Activated CD4-positive, alpha-beta memory T cell treated with anti-CD3 and anti-CD28 coated beads for 36 hours (primary cell): ENCODE measurements around the gene AMH. TPM values are rescaled to one million over a fixed set of nuclear protein-coding genes. Genes with fewer than 3 reads are reported as not detected.

ENCODE experiments used
- CTCF ChIA-PET: fragments of 350-600 bp; sonication (Branson Sonifier 250); formaldehyde crosslinking; loops from one replicate; lab custom pipeline; 2021; ENCODE audit warnings: antibody characterized with exemption, inconsistent platforms; lab: Charles Lee
- POLR2A ChIA-PET: fragments of 350-600 bp; sonication (Branson Sonifier 250); formaldehyde crosslinking; loops from one replicate; lab custom pipeline; 2021; ENCODE audit warnings: antibody characterized with exemption; lab: Charles Lee
- DNase-seq: peaks from one replicate; pipeline ENCODE4 v3.0.0-alpha.2; 2020
- H3K27ac Mint-ChIP-seq: one replicate; pipeline ENCODE4 v1.8.0; 2021; ENCODE audit warnings: mixed read lengths
- H3K27me3 Mint-ChIP-seq: one replicate; pipeline ENCODE4 v1.8.0; 2021; ENCODE audit warnings: mixed read lengths
- H3K36me3 Mint-ChIP-seq: one replicate; pipeline ENCODE4 v1.8.0; 2021; ENCODE audit warnings: mixed read lengths
- H3K4me1 Mint-ChIP-seq: one replicate; pipeline ENCODE4 v1.8.0; 2021; ENCODE audit warnings: low read depth, mixed read lengths
- H3K4me3 Mint-ChIP-seq: one replicate; pipeline ENCODE4 v1.8.0; 2021; ENCODE audit warnings: mild to moderate bottlenecking, mixed read lengths
- H3K9me3 Mint-ChIP-seq: one replicate; pipeline ENCODE4 v1.8.0; 2021; ENCODE audit warnings: mixed read lengths
- intact Hi-C: fragments of 100-400 bp; cut with micrococcal nuclease; formaldehyde crosslinking; loops from one replicate; pipeline ENCODE4 v1.15.1; 2023
- total RNA-seq, 2 experiments: library from RNA; stranded (reverse); gene quantifications; one replicate each; pipeline ENCODE4 v1.2.3, GENCODE V29; 2021

The AMH gene
- total RNA-seq, 2 experiments from 2014 or later, result 2.8 to 3.4 TPM

- intact Hi-C loops, result loop anchor here (1.0 to 2.0 kb wide), 2 partner anchors 14 to 33 kb away; partner anchors contain the start of genes PLEKHJ1 and SF3A2
- ChIA-PET POLR2A (no interaction called here), CTCF (no interaction called here)
- no peaks in the 10 kb centered on the region for H3K27me3 Mint-ChIP-seq
- peaks cover 28% of the 10 kb centered on the region for H3K4me1 Mint-ChIP-seq
- H3K27ac Mint-ChIP-seq, result peak overlapping the region; percentile 77
- no peak for DNase-seq
- H3K36me3 Mint-ChIP-seq, result peaks cover 31% of the 10 kb centered on the region
- H3K9me3 Mint-ChIP-seq, result no peaks in the 10 kb centered on the region
- H3K4me3 Mint-ChIP-seq, result peak overlapping the region; percentile 89
Measured at GRCh38 chr19:2268861-2269243, 19.7 kb downstream of the AMH start.

GRCh38 chr19:2269244-2270156 is 20.4 kb downstream of the AMH start:
- Mint-ChIP-seq H3K9me3 (no peaks in the 10 kb centered on the region), H3K36me3 (peaks cover 37% of the 10 kb centered on the region), H3K27ac (peak overlapping the region; percentile 88), H3K4me1 (peaks cover 35% of the 10 kb centered on the region), H3K27me3 (no peaks in the 10 kb centered on the region), H3K4me3 (peak overlapping the region; percentile 89)
- ChIA-PET POLR2A (interaction anchor here (0.7 to 2.5 kb wide), 10 partner anchors 8 to 207 kb away, joined by 4 to 11 read pairs (median 5); partner anchors contain the start of genes LSM7 and SPPL2B), CTCF (interaction anchor here (1.0 kb wide), 1 partner anchor 8 kb away, joined by 3 read pairs; no protein-coding TSS in a partner anchor)
- intact Hi-C loops, result loop anchor here (1.0 to 10.0 kb wide), 4 partner anchors 15 to 235 kb away; partner anchors contain the start of genes PLEKHJ1 and SF3A2
- DNase-seq, result peak; percentile 99

- peak overlapping the region; percentile 88 for H3K27ac Mint-ChIP-seq
Measured at GRCh38 chr19:2270157-2270422, 21.0 kb downstream of the AMH start.

GRCh38 chr19:2270423-2271233 is 21.5 kb downstream of the AMH start:
- peak; percentile 86 for DNase-seq
- POLR2A ChIA-PET, result interaction anchor here (0.7 to 2.5 kb wide), 14 partner anchors 9 to 208 kb away, joined by 3 to 11 read pairs (median 5); partner anchors contain the start of genes DOT1L, LSM7, PLEKHJ1 and SPPL2B
- intact Hi-C loops, result loop anchor here (5.0 to 10.0 kb wide), 2 partner anchors 122 to 236 kb away; no protein-coding TSS in a partner anchor
- Mint-ChIP-seq H3K27me3 (no peaks in the 10 kb centered on the region), H3K9me3 (no peaks in the 10 kb centered on the region), H3K4me3 (peak overlapping the region; percentile 89), H3K4me1 (peaks cover 39% of the 10 kb centered on the region), H3K36me3 (peaks cover 37% of the 10 kb centered on the region), H3K27ac (peak overlapping the region; percentile 88)
- CTCF ChIA-PET, result interaction anchor here (0.7 to 4.6 kb wide), 6 partner anchors 8 to 185 kb away, joined by 3 to 33 read pairs (median 3); no protein-coding TSS in a partner anchor

More at GRCh38 chr19:2270157-2270422, 21.0 kb downstream of the AMH start:
- peaks cover 37% of the 10 kb centered on the region for H3K36me3 Mint-ChIP-seq
- no peaks in the 10 kb centered on the region for H3K27me3 Mint-ChIP-seq
- H3K4me3 Mint-ChIP-seq, result peak overlapping the region; percentile 89
- peak; percentile 48 for DNase-seq
- ChIA-PET CTCF (interaction anchor here (0.7 to 1.8 kb wide), 3 partner anchors 8 to 184 kb away, joined by 3 to 6 read pairs (median 3); no protein-coding TSS in a partner anchor), POLR2A (interaction anchor here (0.7 to 2.5 kb wide), 10 partner anchors 9 to 206 kb away, joined by 3 to 11 read pairs (median 5); partner anchors contain the start of genes LSM7 and SPPL2B)
- H3K9me3 Mint-ChIP-seq, result no peaks in the 10 kb centered on the region
- H3K4me1 Mint-ChIP-seq, result peaks cover 38% of the 10 kb centered on the region
- intact Hi-C loops, result loop anchor here (5.0 to 10.0 kb wide), 2 partner anchors 122 to 235 kb away; no protein-coding TSS in a partner anchor

GRCh38 chr19:2271234-2272103 is 22.3 kb downstream of the AMH start:
- peaks cover 37% of the 10 kb centered on the region for H3K36me3 Mint-ChIP-seq
- H3K27me3 Mint-ChIP-seq, result no peaks in the 10 kb centered on the region
- intact Hi-C loops, result loop anchor here (2.0 to 10.0 kb wide), 3 partner anchors 121 to 237 kb away; partner anchors contain the start of gene AP3D1
- ChIA-PET CTCF (interaction anchor here (0.9 to 4.6 kb wide), 5 partner anchors 9 to 116 kb away, joined by 3 to 33 read pairs (median 6); no protein-coding TSS in a partner anchor), POLR2A (interaction anchor here (0.7 to 2.5 kb wide), 9 partner anchors 10 to 207 kb away, joined by 3 to 11 read pairs (median 5); partner anchors contain the start of genes DOT1L, GADD45B and PLEKHJ1)
- peak; percentile 34 for DNase-seq
- H3K27ac Mint-ChIP-seq, result peak overlapping the region; percentile 90
- peak overlapping the region; percentile 89 for H3K4me3 Mint-ChIP-seq
- no peaks in the 10 kb centered on the region for H3K9me3 Mint-ChIP-seq
- peaks cover 35% of the 10 kb centered on the region for H3K4me1 Mint-ChIP-seq

- Mint-ChIP-seq H3K4me1 (peaks cover 28% of the 10 kb centered on the region), H3K36me3 (peaks cover 37% of the 10 kb centered on the region), H3K27me3 (no peaks in the 10 kb centered on the region), H3K9me3 (no peaks in the 10 kb centered on the region), H3K4me3 (peak overlapping the region; percentile 70), H3K27ac (peak overlapping the region; percentile 63)
- POLR2A ChIA-PET, result interaction anchor here (0.8 to 1.7 kb wide), 6 partner anchors 22 to 96 kb away, joined by 3 to 6 read pairs (median 3); no protein-coding TSS in a partner anchor
- CTCF ChIA-PET, result interaction anchor here (0.8 to 4.6 kb wide), 13 partner anchors 12 to 127 kb away, joined by 3 to 33 read pairs (median 6); partner anchors contain the start of gene PLEKHJ1
- intact Hi-C loops, result loop anchor here (1.0 to 10.0 kb wide), 4 partner anchors 37 to 239 kb away; partner anchors contain the start of genes AP3D1, PLEKHJ1 and SF3A2
- DNase-seq, result peak; percentile 90
Measured at GRCh38 chr19:2273356-2274184, 24.4 kb downstream of the AMH start.

- intact Hi-C loops, result loop anchor here (5.0 to 10.0 kb wide), 2 partner anchors 118 to 239 kb away; no protein-coding TSS in a partner anchor
- no peak for DNase-seq
- ChIA-PET CTCF (interaction anchor here (0.8 to 4.6 kb wide), 13 partner anchors 12 to 206 kb away, joined by 3 to 33 read pairs (median 6); partner anchors contain the start of gene PLEKHJ1), POLR2A (interaction anchor here (0.8 to 1.4 kb wide), 4 partner anchors 37 to 95 kb away, joined by 3 read pairs; no protein-coding TSS in a partner anchor)
- peak overlapping the region; percentile 70 for H3K4me3 Mint-ChIP-seq
- H3K27me3 Mint-ChIP-seq, result no peaks in the 10 kb centered on the region
- H3K36me3 Mint-ChIP-seq, result peaks cover 36% of the 10 kb centered on the region
- H3K4me1 Mint-ChIP-seq, result peaks cover 25% of the 10 kb centered on the region
- peak overlapping the region; percentile 63 for H3K27ac Mint-ChIP-seq
- H3K9me3 Mint-ChIP-seq, result no peaks in the 10 kb centered on the region
Measured at GRCh38 chr19:2274185-2274711, 25.1 kb downstream of the AMH start.

GRCh38 chr19:2274931-2275535 is 25.9 kb downstream of the AMH start:
- Mint-ChIP-seq H3K27me3 (no peaks in the 10 kb centered on the region), H3K9me3 (no peaks in the 10 kb centered on the region), H3K4me3 (no peak overlapping the region), H3K27ac (peak overlapping the region; percentile 28), H3K4me1 (peaks cover 25% of the 10 kb centered on the region), H3K36me3 (peaks cover 30% of the 10 kb centered on the region)
- intact Hi-C loops, result loop anchor here (5.0 to 10.0 kb wide), 3 partner anchors 117 to 347 kb away; no protein-coding TSS in a partner anchor
- peak; percentile 63 for DNase-seq
- CTCF ChIA-PET, result interaction anchor here (0.8 to 4.6 kb wide), 10 partner anchors 14 to 336 kb away, joined by 3 to 33 read pairs (median 6); partner anchors contain the start of gene PLEKHJ1
- POLR2A ChIA-PET, result no interaction called here
